Left lung (tissue), 10 donors: Measurements from ENCODE around the gene APLP2. TPM values are rescaled to one million over a fixed set of nuclear protein-coding genes. Genes with fewer than 3 reads are reported as not detected.

Experiments used
- ATAC-seq: fragments of 200-7000 bp; cut with Tn5 transposase; one replicate; pipeline ENCODE4 v1.9.1; 2020; ENCODE audit warnings: moderate library complexity
- DNase-seq, 4 donors: peaks; one replicate each; pipeline ENCODE4 v3.0.0-alpha.2; 2013 to 2020
- H3K27ac ChIP-seq, 2 donors: fragments of 200-600 bp; sonication (generic) in 1 of 2; one replicate each; pipeline versions ENCODE4 v1.5.0 to v1.8.0; 2020 to 2021
- H3K27me3 ChIP-seq, 2 donors: fragments of 200-600 bp; sonication (generic) in 1 of 2; one replicate each; pipeline versions ENCODE4 v1.5.0 to v1.8.0; 2020 to 2021
- H3K36me3 ChIP-seq, 2 donors: fragments of 200-600 bp; sonication (generic) in 1 of 2; one replicate each; pipeline versions ENCODE4 v1.5.0 to v1.8.0; 2020 to 2021
- H3K4me1 ChIP-seq, 2 donors: fragments of 200-600 bp; one replicate each; pipeline ENCODE4 v1.8.0; 2021
- H3K4me3 ChIP-seq, 2 donors: fragments of 200-600 bp; sonication (generic) in 1 of 2; one replicate each; pipeline versions ENCODE4 v1.5.0 to v1.8.0; 2020 to 2021; ENCODE audit warnings: mild to moderate bottlenecking in 1 of 2
- H3K9me3 ChIP-seq, 2 donors: fragments of 200-600 bp; sonication (generic) in 1 of 2; one replicate each; pipeline versions ENCODE4 v1.5.0 to v1.8.0; 2020 to 2021
- CTCF ChIP-seq, 2 donors: fragments of 200-600 bp; sonication (generic) in 1 of 2; IDR thresholded peaks; one replicate each; pipeline versions ENCODE4 v1.5.0 to v1.8.0; 2021; ENCODE audit warnings: antibody characterized with exemption in 2 of 2
- intact Hi-C, 2 donors: fragments of 100-400 bp; cut with DNase I; formaldehyde crosslinking; loops; one replicate each; pipeline versions ENCODE4 v1.11.2 to v1.14.2; 2022
- polyA plus RNA-seq, 6 donors: library from polyadenylated mRNA; unstranded; fragments of 120-200 nt; gene quantifications; one replicate each; pipeline ENCODE4 v1.2.1, GENCODE V29; 2013; ENCODE audit not compliant: insufficient read length in 6 of 6
- total RNA-seq, 2 donors: library from RNA; stranded (reverse); fragmentation: NEBNext Ultra II Directional; extraction: Animal tissue kit (Norgen Biotek cat#: 25700); gene quantifications; one replicate each; pipeline ENCODE4 v1.2.1, GENCODE V29; 2021
- donor health status: DM: no; HTN: yes; CAD: no.
- donor health status: DM: no; HTN: no; CAD: no.

Gene APLP2
- total and polyA plus RNA-seq, 8 donors: 405 to 646 (median 486) TPM

GRCh38 chr11:130115218-130115617 lies 45.5 kb downstream of the APLP2 start:
- DNase-seq (no peak), ATAC-seq (peak; percentile 40)
- H3K27me3 ChIP-seq: no peaks in the 10 kb centered on the region
- H3K27ac ChIP-seq: no peak overlapping the region
- TF ChIP-seq CTCF (IDR thresholded peaks at IDR 0.05): no peak
- H3K4me3 ChIP-seq: no peak overlapping the region
- no peaks in the 10 kb centered on the region for H3K9me3 ChIP-seq
- intact Hi-C loops: no loop called here
- H3K36me3 ChIP-seq: peaks cover 0 to 36% of the 10 kb centered on the region in 2 donors
- H3K4me1 ChIP-seq: peaks cover 0 to 35% of the 10 kb centered on the region in 2 donors

- H3K27me3 ChIP-seq: no peaks in the 10 kb centered on the region
- no peak for DNase-seq
- peaks cover 0 to 64% of the 10 kb centered on the region in 2 donors for H3K4me1 ChIP-seq
- no peak for ATAC-seq
- H3K27ac ChIP-seq: no peak overlapping the region
- no peak overlapping the region for H3K4me3 ChIP-seq
- intact Hi-C loops: no loop called here
- H3K9me3 ChIP-seq: no peaks in the 10 kb centered on the region
- no peak for TF ChIP-seq CTCF (IDR thresholded peaks at IDR 0.05)
- H3K36me3 ChIP-seq: peaks cover 0 to 25% of the 10 kb centered on the region in 2 donors
These were observed 48.5 kb downstream of the APLP2 start for GRCh38 chr11:130118165-130118564.

GRCh38 chr11:130118636-130119387 lies 49.1 kb downstream of the APLP2 start:
- Histone ChIP-seq H3K9me3 (no peaks in the 10 kb centered on the region), H3K4me3 (no peak overlapping the region), H3K27me3 (no peaks in the 10 kb centered on the region), H3K36me3 (peaks cover 0 to 25% of the 10 kb centered on the region in 2 donors), H3K27ac (no peak overlapping the region), H3K4me1 (peaks cover 4 to 71% of the 10 kb centered on the region in 2 donors)
- intact Hi-C loops: no loop called here
- TF ChIP-seq CTCF (IDR thresholded peaks at IDR 0.05): no peak
- DNase-seq (no peak), ATAC-seq (no peak)

DNA sequence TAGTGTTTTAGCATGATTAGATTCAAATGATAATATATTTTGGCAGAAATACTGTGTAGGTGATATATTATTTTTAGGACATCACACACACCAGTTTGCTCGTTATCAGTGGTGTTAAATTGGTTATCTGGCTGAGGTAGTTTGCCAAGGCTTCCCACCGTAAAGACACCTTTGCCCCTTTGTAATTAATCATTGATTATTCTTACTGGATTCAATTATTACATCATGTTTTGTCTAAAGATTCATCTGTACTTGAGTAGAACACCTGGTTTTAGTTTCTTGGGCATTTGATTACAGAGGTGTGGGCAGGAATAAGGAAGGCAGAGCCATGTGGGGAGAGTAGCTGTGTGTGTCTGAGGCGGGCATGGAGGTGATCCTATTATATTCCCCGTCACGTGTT lies 50.4 kb downstream of the APLP2 start:
- Histone ChIP-seq H3K4me1 (peaks cover 14 to 81% of the 10 kb centered on the region in 2 donors), H3K36me3 (peaks cover 0 to 25% of the 10 kb centered on the region in 2 donors), H3K27me3 (no peaks in the 10 kb centered on the region), H3K9me3 (no peaks in the 10 kb centered on the region), H3K4me3 (no peak overlapping the region), H3K27ac (no peak overlapping the region)
- TF ChIP-seq CTCF (IDR thresholded peaks at IDR 0.05): no peak
- intact Hi-C loops: loop anchor here in 1 of 2 donors (5.0 kb wide), 1 partner anchor 118 kb away; the partner anchor contains the start of gene PRDM10
- ATAC-seq: no peak
- no peak for DNase-seq

DNA sequence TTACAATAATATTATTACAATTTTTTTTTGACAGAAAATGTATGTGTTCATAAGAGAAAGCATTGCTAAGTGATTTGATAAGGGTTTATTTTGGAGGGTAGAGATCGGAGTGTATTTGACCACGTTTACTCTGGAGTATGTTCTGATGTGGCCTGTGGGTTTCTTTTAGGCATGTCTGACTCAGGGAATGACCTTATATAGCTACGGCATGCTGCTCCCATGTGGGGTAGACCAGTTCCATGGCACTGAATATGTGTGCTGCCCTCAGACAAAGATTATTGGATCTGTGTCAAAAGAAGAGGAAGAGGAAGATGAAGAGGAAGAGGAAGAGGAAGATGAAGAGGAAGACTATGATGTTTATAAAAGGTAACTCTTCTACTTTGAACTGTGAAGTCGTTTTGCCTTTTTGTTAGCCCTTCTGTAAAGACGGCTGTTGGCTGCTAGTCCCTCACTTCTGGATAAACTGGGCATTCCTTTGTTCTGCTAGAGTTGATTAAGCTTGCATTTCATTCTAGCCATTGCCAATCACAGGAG lies 51.8 kb downstream of the APLP2 start:
- Histone ChIP-seq H3K4me3 (no peak overlapping the region), H3K27me3 (no peaks in the 10 kb centered on the region), H3K4me1 (peaks cover 25 to 89% of the 10 kb centered on the region in 2 donors), H3K36me3 (peaks cover 0 to 29% of the 10 kb centered on the region in 2 donors), H3K9me3 (no peaks in the 10 kb centered on the region), H3K27ac (peak overlapping the region in 1 of 2 donors; percentile 85)
- DNase-seq (no peak), ATAC-seq (no peak)
- intact Hi-C loops: loop anchor here in 1 of 2 donors (5.0 kb wide), 1 partner anchor 119 kb away; the partner anchor contains the start of gene PRDM10
- no peak for TF ChIP-seq CTCF (IDR thresholded peaks at IDR 0.05)
